ENCODE measurements around the gene CXCL13.

The CXCL13 gene

GRCh38 chr4:77576351-77576750 is 29.3 kb upstream of the CXCL13 start:
- TF ChIP-seq CTCF (IDR thresholded peaks at IDR 0.05; ENCODE audit: extremely low read depth, insufficient read depth, missing control alignments), result no peak
- DNase-seq (ENCODE audit: low spot score), result no peak
- in situ Hi-C loops (cut with MboI; ENCODE audit: low pct_unique_long_range_greater_than_20kb, low sequenced_read_pairs, unreplicated experiment), result no loop called here

DNA sequence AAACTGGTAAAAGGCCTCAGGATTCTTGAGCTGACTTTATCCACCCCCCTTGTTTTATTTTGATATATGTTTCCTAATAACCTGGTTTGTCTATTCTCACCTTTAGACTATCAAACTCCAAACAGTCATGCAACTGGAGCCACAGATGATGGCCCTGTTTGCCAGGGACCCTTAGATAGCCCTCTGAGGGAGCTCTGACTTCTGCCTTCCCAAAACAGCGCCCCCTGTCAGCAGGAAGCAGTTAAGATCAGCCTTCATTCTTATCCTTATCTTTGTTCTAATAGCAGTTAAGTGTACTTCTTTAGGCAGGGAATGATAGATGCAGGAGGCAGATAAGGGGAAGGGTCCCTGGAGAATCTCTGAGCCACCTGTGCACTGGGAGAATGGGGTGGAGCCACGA is 27.5 kb upstream of the CXCL13 start:
- in situ Hi-C loops (cut with MboI; ENCODE audit: low pct_unique_long_range_greater_than_20kb, low sequenced_read_pairs, unreplicated experiment), result no loop called here
- peak; percentile 13 for TF ChIP-seq CTCF (IDR thresholded peaks at IDR 0.05; ENCODE audit: extremely low read depth, insufficient read depth, missing control alignments)
- DNase-seq (ENCODE audit: low spot score), result no peak

GRCh38 chr4:77579406-77580076 is 26.1 kb upstream of the CXCL13 start:
- in situ Hi-C loops (cut with MboI; ENCODE audit: low pct_unique_long_range_greater_than_20kb, low sequenced_read_pairs, unreplicated experiment), result no loop called here
- no peak for TF ChIP-seq CTCF (IDR thresholded peaks at IDR 0.05; ENCODE audit: extremely low read depth, insufficient read depth, missing control alignments)
- no peak for DNase-seq (ENCODE audit: low spot score)

DNA sequence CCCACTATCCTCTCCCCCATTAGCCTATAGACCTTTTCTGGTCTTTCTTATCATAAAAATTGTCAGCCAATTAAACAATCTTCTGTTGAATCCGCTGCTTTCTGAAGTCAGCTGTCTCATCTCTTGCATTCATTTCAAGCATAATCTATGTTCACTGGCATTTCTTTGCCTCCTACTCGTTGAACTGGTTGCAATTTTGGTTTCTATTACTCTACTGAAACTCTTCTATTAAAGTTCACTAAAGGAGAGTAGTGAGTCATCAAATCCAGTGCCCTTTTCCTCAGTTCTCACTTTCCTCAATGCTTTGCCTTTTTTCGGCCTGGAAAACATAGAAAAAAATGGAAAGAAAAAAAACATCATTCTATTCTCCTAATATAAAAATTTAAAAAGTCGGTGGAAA is 23.9 kb upstream of the CXCL13 start:
- in situ Hi-C loops (cut with MboI; ENCODE audit: low pct_unique_long_range_greater_than_20kb, low sequenced_read_pairs, unreplicated experiment), result no loop called here
- no peak for TF ChIP-seq CTCF (IDR thresholded peaks at IDR 0.05; ENCODE audit: extremely low read depth, insufficient read depth, missing control alignments)
- DNase-seq (ENCODE audit: low spot score), result no peak

- DNase-seq (ENCODE audit: low spot score), result no peak
- no peak for TF ChIP-seq CTCF (IDR thresholded peaks at IDR 0.05; ENCODE audit: extremely low read depth, insufficient read depth, missing control alignments)
- in situ Hi-C loops (cut with MboI; ENCODE audit: low pct_unique_long_range_greater_than_20kb, low sequenced_read_pairs, unreplicated experiment), result no loop called here
Measured at GRCh38 chr4:77582156-77582555, 23.5 kb upstream of the CXCL13 start.

DNA sequence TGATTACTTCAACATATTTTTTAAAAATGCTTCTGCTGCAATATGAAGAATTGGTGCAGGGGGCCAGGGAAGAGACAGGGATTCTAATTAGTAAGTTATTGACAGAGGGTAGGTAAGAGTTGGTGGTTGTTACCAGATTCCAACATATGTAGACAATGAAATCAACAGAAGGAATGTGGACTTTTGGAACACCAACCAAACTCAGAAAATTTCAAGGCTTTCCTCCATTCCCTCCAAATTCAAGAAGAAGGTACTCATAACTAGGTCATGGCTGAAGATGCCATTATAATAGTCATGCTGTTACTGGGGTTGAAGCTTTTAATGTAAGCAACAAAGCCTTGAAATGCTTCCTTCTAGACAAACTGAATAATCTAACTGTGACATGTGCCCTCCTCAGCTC is 22.9 kb upstream of the CXCL13 start:
- in situ Hi-C loops (cut with MboI; ENCODE audit: low pct_unique_long_range_greater_than_20kb, low sequenced_read_pairs, unreplicated experiment), result no loop called here

More for the DNA sequence above, 22.9 kb upstream of the CXCL13 start:
- TF ChIP-seq CTCF (IDR thresholded peaks at IDR 0.05; ENCODE audit: extremely low read depth, insufficient read depth, missing control alignments), result no peak
- no peak for DNase-seq (ENCODE audit: low spot score)
